Skeletal muscle tissue (tissue), 4 donors: Measurements from ENCODE around the gene ABCA8. TPM values are rescaled to one million over a fixed set of nuclear protein-coding genes. Genes with fewer than 3 reads are reported as not detected.
"Not testable (repeated sequence)": the region's sequence is repeated elsewhere in the genome, so short reads cannot be mapped to it uniquely, and the experiment has no call there.

ENCODE experiments used
- H3K27ac ChIP-seq: one replicate; pipeline ENCODE4 v1.7.0; 2013; ENCODE audit warnings: mild to moderate bottlenecking, low read depth, low read length, inconsistent platforms
- H3K27me3 ChIP-seq, 3 donors: one replicate each; pipeline ENCODE4 v1.7.0; 2013; ENCODE audit warnings: low read length in 3 of 3; ENCODE audit not compliant: control insufficient read depth in 3 of 3, insufficient read depth in 3 of 3
- H3K36me3 ChIP-seq, 3 donors: one replicate each; pipeline ENCODE4 v1.7.0; 2013; ENCODE audit warnings: low read length in 3 of 3; ENCODE audit not compliant: control insufficient read depth in 3 of 3, insufficient read depth in 3 of 3
- H3K4me1 ChIP-seq, 3 donors: one replicate each; pipeline ENCODE4 v1.7.0; 2013; ENCODE audit warnings: low read length in 3 of 3, mild to moderate bottlenecking in 3 of 3; ENCODE audit not compliant: control insufficient read depth in 3 of 3, insufficient read depth in 3 of 3
- H3K4me3 ChIP-seq, 3 donors: one replicate each; pipeline ENCODE4 v1.7.0; 2013; ENCODE audit warnings: low read length in 3 of 3
- H3K9ac ChIP-seq, 3 donors: one replicate each; pipeline ENCODE4 v1.7.0; 2013; ENCODE audit warnings: low read length in 3 of 3, mild to moderate bottlenecking in 3 of 3, moderate library complexity in 2 of 3, low read depth in 1 of 3
- H3K9me3 ChIP-seq, 3 donors: one replicate each; pipeline ENCODE4 v1.7.0; 2013; ENCODE audit warnings: low read length in 3 of 3; ENCODE audit not compliant: control insufficient read depth in 3 of 3
- total RNA-seq: library from RNA; depleted of rRNA; stranded (reverse); fragments of >200 nt; gene quantifications from one replicate; pipeline ENCODE4 v1.2.3, GENCODE V29; 2014
- donor health status: Osteomylitis.

ABCA8 gene
- total RNA-seq, 1 donor from 2014 or later = 116 TPM

- Histone ChIP-seq H3K9me3 (no peaks in the 10 kb centered on the region), H3K27ac (peak overlapping the region; percentile 70), H3K9ac (no peak overlapping the region), H3K4me1 (no peaks in the 10 kb centered on the region), H3K4me3 (no peak overlapping the region), H3K36me3 (no peaks in the 10 kb centered on the region), H3K27me3 (no peaks in the 10 kb centered on the region)
Measured at GRCh38 chr17:68832109-68832802, 122.9 kb downstream of the ABCA8 start.

- Histone ChIP-seq H3K4me1 (no peaks in the 10 kb centered on the region), H3K9ac (no peak overlapping the region), H3K27me3 (no peaks in the 10 kb centered on the region), H3K9me3 (no peaks in the 10 kb centered on the region), H3K4me3 (no peak overlapping the region), H3K36me3 (no peaks in the 10 kb centered on the region), H3K27ac (peak overlapping the region; percentile 36)
Measured at GRCh38 chr17:68831170-68831569, 124.0 kb downstream of the ABCA8 start.

GRCh38 chr17:68830313-68830712, 124.9 kb downstream of the ABCA8 start:
- no peak overlapping the region for H3K27ac ChIP-seq
- H3K27me3 ChIP-seq = no peaks in the 10 kb centered on the region
- no peaks in the 10 kb centered on the region for H3K9me3 ChIP-seq
- no peak overlapping the region for H3K9ac ChIP-seq
- H3K4me3 ChIP-seq = no peak overlapping the region
- H3K4me1 ChIP-seq = no peaks in the 10 kb centered on the region
- no peaks in the 10 kb centered on the region for H3K36me3 ChIP-seq

- Histone ChIP-seq H3K27ac (peak overlapping the region; percentile 30), H3K27me3 (no peaks in the 10 kb centered on the region), H3K9ac (no peak overlapping the region), H3K9me3 (no peaks in the 10 kb centered on the region), H3K36me3 (no peaks in the 10 kb centered on the region), H3K4me1 (no peaks in the 10 kb centered on the region), H3K4me3 (no peak overlapping the region)
Measured at GRCh38 chr17:68829211-68829610, 126.0 kb downstream of the ABCA8 start.

GRCh38 chr17:68824707-68825106, 130.5 kb downstream of the ABCA8 start:
- no peaks in the 10 kb centered on the region for H3K9me3 ChIP-seq

GRCh38 chr17:68824185-68824584, 131.0 kb downstream of the ABCA8 start:
- not testable (repeated sequence) for H3K4me3 ChIP-seq, H3K4me1 ChIP-seq, H3K27me3 ChIP-seq, H3K9me3 ChIP-seq, H3K27ac ChIP-seq, H3K9ac ChIP-seq, H3K36me3 ChIP-seq

More at GRCh38 chr17:68824707-68825106, 130.5 kb downstream of the ABCA8 start:
- Histone ChIP-seq H3K36me3 (no peaks in the 10 kb centered on the region), H3K27me3 (no peaks in the 10 kb centered on the region), H3K4me1 (peaks cover 0 to 7% (median 4%) of the 10 kb centered on the region in 3 donors), H3K9ac (no peak overlapping the region), H3K27ac (no peak overlapping the region), H3K4me3 (no peak overlapping the region)

GRCh38 chr17:68822719-68823289, 132.4 kb downstream of the ABCA8 start:
- no peaks in the 10 kb centered on the region for H3K36me3 ChIP-seq
- H3K27ac ChIP-seq = peak overlapping the region; percentile 45
- H3K9ac ChIP-seq = no peak overlapping the region
- H3K4me1 ChIP-seq = peaks cover 0 to 9% (median 4%) of the 10 kb centered on the region in 3 donors
- H3K27me3 ChIP-seq = no peaks in the 10 kb centered on the region
- H3K4me3 ChIP-seq = no peak overlapping the region
- H3K9me3 ChIP-seq = no peaks in the 10 kb centered on the region

GRCh38 chr17:68821860-68822696, 133.1 kb downstream of the ABCA8 start:
- Histone ChIP-seq H3K27me3 (no peaks in the 10 kb centered on the region), H3K27ac (no peak overlapping the region), H3K9ac (no peak overlapping the region), H3K4me1 (peaks cover 0 to 9% (median 4%) of the 10 kb centered on the region in 3 donors), H3K4me3 (no peak overlapping the region), H3K9me3 (no peaks in the 10 kb centered on the region), H3K36me3 (no peaks in the 10 kb centered on the region)

- Histone ChIP-seq H3K9ac (no peak overlapping the region), H3K9me3 (no peaks in the 10 kb centered on the region), H3K36me3 (no peaks in the 10 kb centered on the region), H3K4me1 (peaks cover 0 to 9% (median 4%) of the 10 kb centered on the region in 3 donors), H3K4me3 (no peak overlapping the region), H3K27me3 (no peaks in the 10 kb centered on the region), H3K27ac (no peak overlapping the region)
Measured at GRCh38 chr17:68820825-68821481, 134.2 kb downstream of the ABCA8 start.
